ENCODE measurements around the gene VMP1. TPM values are rescaled to one million over a fixed set of nuclear protein-coding genes. Genes with fewer than 3 reads are reported as not detected.

The VMP1 gene
- total and polyA plus RNA-seq, 2 of the 4 experiments (the other 2 are of a cell fraction), result 89.8 to 197 TPM

- BruUV-seq (replicated peaks), result no TSS peak
Measured at GRCh38 chr17:59711936-59712335, 4.5 kb downstream of the VMP1 start.

More at GRCh38 chr17:59711936-59712335, 4.5 kb downstream of the VMP1 start:
- POLR2A ChIA-PET (ENCODE audit: unreplicated experiment), result no interaction called here
- Histone ChIP-seq H3K23ac (ENCODE audit: low read depth, low read length) (no peak overlapping the region), H2BK5ac (ENCODE audit: low read depth, low read length, poor library complexity, severe bottlenecking) (no peak overlapping the region), H3K27ac (ENCODE audit: insufficient read depth, low read length) (no peak overlapping the region), H4K5ac (ENCODE audit: low read depth, low read length) (no peak overlapping the region), H3K9me3 (ENCODE audit: control insufficient read depth, insufficient read depth, low read length) (no peaks in the 10 kb centered on the region), H3K56ac (ENCODE audit: extremely low read depth, insufficient read depth, low read length) (no peak overlapping the region), H4K20me1 (ENCODE audit: insufficient read depth, low read length) (peaks cover 22% of the 10 kb centered on the region), H4K8ac (ENCODE audit: low read depth in 2 of 2, low read length in 2 of 2) (no peak overlapping the region), H3K14ac (replicated peaks; ENCODE audit: low read depth, low read length) (no peak overlapping the region), H3K79me1 (ENCODE audit: low read depth in 1 of 2, low read length in 2 of 2) (peaks cover 11 to 43% of the 10 kb centered on the region in 2 experiments; a peak in 3 of 4 replicates), H3K36me3 (ENCODE audit: control insufficient read depth, insufficient read depth, low read length) (no peaks in the 10 kb centered on the region; the same call in 1 of the 2 replicates), H3K9ac (ENCODE audit: low read depth, low read length) (no peak overlapping the region), H4K91ac (ENCODE audit: insufficient read depth, low read depth, low read length) (no peak overlapping the region), H2AK9ac (replicated peaks; ENCODE audit: low read depth, low read length, poor library complexity) (no peak overlapping the region), H3K4me3 (ENCODE audit: insufficient read depth, low read depth, low read length) (no peak overlapping the region), H2BK120ac (ENCODE audit: low read depth, low read length) (no peak overlapping the region), H3K4ac (ENCODE audit: low read depth, low read length) (no peak overlapping the region), H2BK15ac (ENCODE audit: low read depth, low read length) (no peak overlapping the region), H3K18ac (ENCODE audit: low read depth, low read length) (no peak overlapping the region), H3K9me1 (ENCODE audit: insufficient read depth, low read length) (peaks cover 2% of the 10 kb centered on the region; the same call in 1 of the 2 replicates), H2AK5ac (ENCODE audit: low read depth, low read length) (no peak overlapping the region), H3K4me1 (ENCODE audit: control insufficient read depth, insufficient read depth, low read length) (no peaks in the 10 kb centered on the region), H3K4me2 (ENCODE audit: low read depth, low read length) (no peak overlapping the region), H3K27me3 (ENCODE audit: control insufficient read depth, insufficient read depth, low read length) (no peaks in the 10 kb centered on the region), H2AFZ (replicated peaks; ENCODE audit: low read length, poor library complexity) (no peak overlapping the region), H2BK20ac (ENCODE audit: low read depth, low read length) (no peak overlapping the region)
- intact Hi-C loops (cut with micrococcal nuclease), result no loop called here
- in situ Hi-C loops (cut with MboI; ENCODE audit: low sequenced_read_pairs), result no loop called here
- no peak for TF ChIP-seq MXI1 (IDR thresholded peaks at IDR 0.05; ENCODE audit: borderline replicate concordance, low read depth, low read length)
- TF ChIP-seq FOS (IDR thresholded peaks at IDR 0.05; ENCODE audit: low read depth, low read length), result no peak
- TF ChIP-seq USF2 (IDR thresholded peaks at IDR 0.05; ENCODE audit: low read depth, low read length), result no peak
- TF ChIP-seq RAD21 (IDR thresholded peaks at IDR 0.05; ENCODE audit: low read length), result no peak
- TF ChIP-seq RFX5 (IDR thresholded peaks at IDR 0.05; ENCODE audit: low read depth, low read length), result no peak
- no peak for TF ChIP-seq ELK1 (IDR thresholded peaks at IDR 0.05; ENCODE audit: borderline replicate concordance, low read depth, low read length)
- no peak for TF ChIP-seq SMC3 (IDR thresholded peaks at IDR 0.05; ENCODE audit: low read depth, low read length)
- TF ChIP-seq RCOR1 (IDR thresholded peaks at IDR 0.05; ENCODE audit: insufficient replicate concordance, low read length), result no peak
- TF ChIP-seq CHD1 (IDR thresholded peaks at IDR 0.05; ENCODE audit: low read depth, low read length), result no peak
- dilution Hi-C loops (cut with HindIII; ENCODE audit: low sequenced_read_pairs, unreplicated experiment), result no loop called here
- no peak for ATAC-seq (ENCODE audit: low read depth)
- DNase-seq, result no peak
- CTCF ChIA-PET, result no interaction called here

Data from IMR-90 (cell line).